Colonic mucosa (tissue), 4 donors: Measurements from ENCODE around the gene TMPO. TPM values are rescaled to one million over a fixed set of nuclear protein-coding genes. Genes with fewer than 3 reads are reported as not detected.
"Not testable (repeated sequence)": the region's sequence is repeated elsewhere in the genome, so short reads cannot be mapped to it uniquely, and the experiment has no call there.

ENCODE experiments used
- DNase-seq: peaks from one replicate; pipeline ENCODE4 v3.0.0-alpha.2; 2020
- H3K27ac ChIP-seq: fragments of 200-600 bp; one replicate; pipeline ENCODE4 v1.8.0; 2021
- H3K27me3 ChIP-seq: fragments of 200-600 bp; one replicate; pipeline ENCODE4 v1.8.0; 2021
- H3K36me3 ChIP-seq: fragments of 200-600 bp; one replicate; pipeline ENCODE4 v1.8.0; 2021
- H3K4me1 ChIP-seq: fragments of 200-600 bp; one replicate; pipeline ENCODE4 v1.8.0; 2021; ENCODE audit warnings: mild to moderate bottlenecking
- H3K4me3 ChIP-seq: fragments of 200-600 bp; one replicate; pipeline ENCODE4 v1.8.0; 2021
- H3K9ac ChIP-seq, 2 donors: one replicate each; pipeline ENCODE4 v1.7.0; 2013; ENCODE audit warnings: control low read depth in 2 of 2, low read depth in 2 of 2, low read length in 2 of 2
- H3K9me3 ChIP-seq: fragments of 200-600 bp; one replicate; pipeline ENCODE4 v1.8.0; 2021
- CTCF ChIP-seq: fragments of 200-600 bp; IDR thresholded peaks from one replicate; pipeline ENCODE4 v1.8.0; 2022; ENCODE audit warnings: antibody characterized with exemption, mild to moderate bottlenecking
- intact Hi-C: fragments of 100-400 bp; cut with DNase I; formaldehyde crosslinking; loops from one replicate; pipeline ENCODE4 v1.14.1; 2022
- total RNA-seq, 2 donors: library from RNA; stranded (reverse); fragmentation: NEBNext Ultra II Directional in 1 of 2; extraction: Animal tissue kit (Norgen Biotek cat#: 25700) in 1 of 2; gene quantifications; one replicate each; pipeline ENCODE4 v1.2.1, GENCODE V29; 2021
- donor health status: healthy.
- donor health status: DM: no; HTN: no; CAD: no.
- donor health status: DM: no; HTN: no; CAD: no.

The TMPO gene
- total RNA-seq, 2 donors from 2014 or later: 80.0 to 202 TPM

GRCh38 chr12:98575013-98575412 is 59.6 kb downstream of the TMPO start:
- H3K9ac ChIP-seq: no peak overlapping the region
- no peak for DNase-seq
- H3K36me3 ChIP-seq: no peaks in the 10 kb centered on the region
- no peaks in the 10 kb centered on the region for H3K27me3 ChIP-seq
- no peaks in the 10 kb centered on the region for H3K9me3 ChIP-seq
- H3K4me1 ChIP-seq: peaks cover 3% of the 10 kb centered on the region
- no peak overlapping the region for H3K4me3 ChIP-seq
- peak overlapping the region; percentile 72 for H3K27ac ChIP-seq
- no peak for TF ChIP-seq CTCF
- intact Hi-C loops: no loop called here

DNA sequence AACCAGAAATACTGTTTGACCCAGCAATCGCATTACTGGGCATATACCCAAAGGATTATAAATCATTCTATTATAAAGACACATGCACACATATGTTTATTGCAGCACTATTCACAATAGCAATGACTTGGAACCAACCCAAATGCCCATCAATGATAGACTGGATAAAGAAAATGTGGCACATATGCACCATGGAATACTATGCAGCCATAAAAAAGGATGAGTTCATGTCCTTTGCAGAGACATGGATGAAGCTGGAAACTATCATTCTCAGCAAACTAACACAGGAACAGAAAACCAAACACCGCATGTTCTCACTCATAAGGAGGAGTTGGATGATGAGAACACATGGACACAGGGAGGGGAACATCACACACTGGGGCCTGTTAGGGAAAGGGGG is 61.4 kb downstream of the TMPO start:
- H3K9me3 ChIP-seq, H3K4me3 ChIP-seq, intact Hi-C loops, H3K27ac ChIP-seq, H3K36me3 ChIP-seq, H3K4me1 ChIP-seq, H3K27me3 ChIP-seq, H3K9ac ChIP-seq, DNase-seq: not testable (repeated sequence)

- TF ChIP-seq CTCF: no peak
- Histone ChIP-seq H3K27ac (peak overlapping the region; percentile 54), H3K36me3 (no peaks in the 10 kb centered on the region), H3K4me1 (peaks cover 3% of the 10 kb centered on the region), H3K4me3 (no peak overlapping the region), H3K9ac (peak overlapping the region in 1 of 2 donors; percentile 46), H3K27me3 (no peaks in the 10 kb centered on the region), H3K9me3 (no peaks in the 10 kb centered on the region)
- peak; percentile 57 for DNase-seq
- intact Hi-C loops: no loop called here
Measured at GRCh38 chr12:98578392-98578791, 63.0 kb downstream of the TMPO start.

DNA sequence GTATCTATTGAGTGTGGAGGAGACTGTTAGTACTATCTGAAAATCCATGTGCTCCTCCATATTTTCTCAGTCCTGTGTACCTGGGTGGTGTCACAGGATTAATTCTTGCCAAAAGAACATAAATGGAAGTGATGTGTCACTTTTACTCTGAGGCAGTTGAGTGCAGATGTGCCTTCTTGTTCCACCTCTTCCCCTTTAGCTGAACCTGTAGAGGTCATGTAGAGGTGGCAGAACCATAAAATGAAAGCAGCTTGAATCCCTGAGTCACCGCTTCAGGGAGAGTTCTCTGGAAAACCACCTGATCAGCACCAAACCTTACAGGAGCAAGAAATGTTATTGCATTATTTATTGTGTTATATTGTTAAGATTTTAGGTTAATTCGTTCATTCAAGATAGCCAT is 63.4 kb downstream of the TMPO start:
- Histone ChIP-seq H3K4me3 (no peak overlapping the region), H3K36me3 (no peaks in the 10 kb centered on the region), H3K9ac (peak overlapping the region in 1 of 2 donors; percentile 46), H3K4me1 (peaks cover 3% of the 10 kb centered on the region), H3K27me3 (no peaks in the 10 kb centered on the region), H3K9me3 (no peaks in the 10 kb centered on the region), H3K27ac (peak overlapping the region; percentile 54)
- no peak for TF ChIP-seq CTCF
- peak; percentile 44 for DNase-seq
- intact Hi-C loops: no loop called here

GRCh38 chr12:98579347-98579746 is 64.0 kb downstream of the TMPO start:
- Histone ChIP-seq H3K36me3 (no peaks in the 10 kb centered on the region), H3K27me3 (no peaks in the 10 kb centered on the region), H3K4me1 (peaks cover 3% of the 10 kb centered on the region), H3K9me3 (no peaks in the 10 kb centered on the region), H3K4me3 (no peak overlapping the region), H3K27ac (peak overlapping the region; percentile 54), H3K9ac (no peak overlapping the region)
- intact Hi-C loops: no loop called here
- TF ChIP-seq CTCF: no peak
- DNase-seq: no peak

GRCh38 chr12:98579835-98580234 is 64.4 kb downstream of the TMPO start:
- no peaks in the 10 kb centered on the region for H3K36me3 ChIP-seq
- H3K27ac ChIP-seq: no peak overlapping the region
- no peak overlapping the region for H3K9ac ChIP-seq
- no peaks in the 10 kb centered on the region for H3K4me1 ChIP-seq
- no peaks in the 10 kb centered on the region for H3K27me3 ChIP-seq
- TF ChIP-seq CTCF: no peak
- DNase-seq: no peak
- no peaks in the 10 kb centered on the region for H3K9me3 ChIP-seq
- intact Hi-C loops: no loop called here
- no peak overlapping the region for H3K4me3 ChIP-seq
